Measurements from ENCODE around the gene PARD3B. TPM values are rescaled to one million over a fixed set of nuclear protein-coding genes. Genes with fewer than 3 reads are reported as not detected.

Gene PARD3B
- total RNA-seq, 2 experiments from 2014 or later: 0.11 to 0.88 TPM

GRCh38 chr2:205343103-205343502 is 797.8 kb downstream of the PARD3B start:
- ChIA-PET POLR2A (no interaction called here), CTCF (no interaction called here)
- no peak for DNase-seq
- Mint-ChIP-seq H3K27ac (no peak overlapping the region), H3K4me1 (ENCODE audit: low read depth) (no peaks in the 10 kb centered on the region), H3K27me3 (no peaks in the 10 kb centered on the region), H3K4me3 (no peak overlapping the region), H3K36me3 (ENCODE audit: low read depth) (no peaks in the 10 kb centered on the region), H3K9me3 (no peaks in the 10 kb centered on the region)
- TF ChIP-seq CTCF (IDR thresholded peaks at IDR 0.05): no peak
- intact Hi-C loops (cut with micrococcal nuclease): no loop called here
- no peak for ATAC-seq

- H3K4me3 Mint-ChIP-seq: no peak overlapping the region
- no peak overlapping the region for H3K27ac Mint-ChIP-seq
- ATAC-seq (no peak), DNase-seq (no peak)
- H3K4me1 Mint-ChIP-seq (ENCODE audit: low read depth): no peaks in the 10 kb centered on the region
- no peaks in the 10 kb centered on the region for H3K9me3 Mint-ChIP-seq
- ChIA-PET POLR2A (no interaction called here), CTCF (no interaction called here)
- no peak for TF ChIP-seq CTCF (IDR thresholded peaks at IDR 0.05)
- H3K27me3 Mint-ChIP-seq: no peaks in the 10 kb centered on the region
- no peaks in the 10 kb centered on the region for H3K36me3 Mint-ChIP-seq (ENCODE audit: low read depth)
- intact Hi-C loops (cut with micrococcal nuclease): no loop called here
These were observed 801.4 kb downstream of the PARD3B start for GRCh38 chr2:205346649-205347048.

- CTCF ChIA-PET: interaction anchor here (1.0 kb wide), 1 partner anchor 133 kb away, joined by 3 read pairs; no protein-coding TSS in a partner anchor
These were observed 802.6 kb downstream of the PARD3B start for GRCh38 chr2:205347899-205348298.

GRCh38 chr2:205352094-205352493 is 806.8 kb downstream of the PARD3B start:
- Mint-ChIP-seq H3K9me3 (no peaks in the 10 kb centered on the region), H3K4me3 (no peak overlapping the region), H3K36me3 (ENCODE audit: low read depth) (no peaks in the 10 kb centered on the region), H3K27ac (no peak overlapping the region), H3K27me3 (no peaks in the 10 kb centered on the region), H3K4me1 (ENCODE audit: low read depth) (no peaks in the 10 kb centered on the region)
- no peak for ATAC-seq
- no peak for DNase-seq
- ChIA-PET POLR2A (no interaction called here), CTCF (no interaction called here)
- intact Hi-C loops (cut with micrococcal nuclease): no loop called here
- no peak for TF ChIP-seq CTCF (IDR thresholded peaks at IDR 0.05)

More at GRCh38 chr2:205347899-205348298, 802.6 kb downstream of the PARD3B start:
- intact Hi-C loops (cut with micrococcal nuclease): no loop called here
- ATAC-seq (no peak), DNase-seq (no peak)
- POLR2A ChIA-PET: no interaction called here
- no peak for TF ChIP-seq CTCF (IDR thresholded peaks at IDR 0.05)
- Mint-ChIP-seq H3K4me1 (ENCODE audit: low read depth) (no peaks in the 10 kb centered on the region), H3K4me3 (no peak overlapping the region), H3K27me3 (no peaks in the 10 kb centered on the region), H3K9me3 (no peaks in the 10 kb centered on the region), H3K36me3 (ENCODE audit: low read depth) (no peaks in the 10 kb centered on the region), H3K27ac (no peak overlapping the region)

GRCh38 chr2:205352593-205352992 is 807.3 kb downstream of the PARD3B start:
- intact Hi-C loops (cut with micrococcal nuclease): no loop called here
- POLR2A ChIA-PET: no interaction called here
- Mint-ChIP-seq H3K4me1 (ENCODE audit: low read depth) (no peaks in the 10 kb centered on the region), H3K36me3 (ENCODE audit: low read depth) (no peaks in the 10 kb centered on the region), H3K27ac (no peak overlapping the region), H3K27me3 (no peaks in the 10 kb centered on the region), H3K9me3 (no peaks in the 10 kb centered on the region), H3K4me3 (no peak overlapping the region)
- CTCF ChIA-PET: no interaction called here
- no peak for TF ChIP-seq CTCF (IDR thresholded peaks at IDR 0.05)
- DNase-seq: no peak
- ATAC-seq: no peak
